Measurements from ENCODE around the gene ADORA2A. TPM values are rescaled to one million over a fixed set of nuclear protein-coding genes. Genes with fewer than 3 reads are reported as not detected.

Gene ADORA2A
- total and polyA plus RNA-seq, 9 donors = 8.1 to 15.5 (median 11.3) TPM

GRCh38 chr22:24402460-24403192 is 24.8 kb upstream of the ADORA2A start:
- Histone ChIP-seq H3K27me3 (ENCODE audit: control insufficient read depth, insufficient read depth, low read length) (no peaks in the 10 kb centered on the region), H3K27ac (ENCODE audit: low read length) (peak overlapping the region; percentile 86), H3K36me3 (ENCODE audit: control insufficient read depth, insufficient read depth, low read length) (peaks cover 51% of the 10 kb centered on the region), H3K4me1 (ENCODE audit: control insufficient read depth, insufficient read depth, low read length) (peaks cover 34% of the 10 kb centered on the region), H3K4me3 (ENCODE audit: low read length) (no peak overlapping the region), H3K9me3 (replicated peaks; ENCODE audit: control insufficient read depth, low read depth, low read length) (no peaks in the 10 kb centered on the region)
- peak; percentile 88 for DNase-seq
- whole genome bisulfite sequencing (ENCODE audit: insufficient coverage) = 25% methylated on average over 2 of the region's 3 CpGs

- Histone ChIP-seq H3K27me3 (ENCODE audit: control insufficient read depth, insufficient read depth, low read length) (no peaks in the 10 kb centered on the region), H3K4me3 (ENCODE audit: low read length) (no peak overlapping the region), H3K9me3 (replicated peaks; ENCODE audit: control insufficient read depth, low read depth, low read length) (no peaks in the 10 kb centered on the region), H3K4me1 (ENCODE audit: control insufficient read depth, insufficient read depth, low read length) (peaks cover 41% of the 10 kb centered on the region), H3K27ac (ENCODE audit: low read length) (peak overlapping the region; percentile 86), H3K36me3 (ENCODE audit: control insufficient read depth, insufficient read depth, low read length) (peaks cover 52% of the 10 kb centered on the region)
- no peak for DNase-seq
- WGBS (ENCODE audit: insufficient coverage) = no CpG with 5 or more reads among the region's 3 CpGs
These were observed 24.1 kb upstream of the ADORA2A start for GRCh38 chr22:24403346-24403745.

DNA sequence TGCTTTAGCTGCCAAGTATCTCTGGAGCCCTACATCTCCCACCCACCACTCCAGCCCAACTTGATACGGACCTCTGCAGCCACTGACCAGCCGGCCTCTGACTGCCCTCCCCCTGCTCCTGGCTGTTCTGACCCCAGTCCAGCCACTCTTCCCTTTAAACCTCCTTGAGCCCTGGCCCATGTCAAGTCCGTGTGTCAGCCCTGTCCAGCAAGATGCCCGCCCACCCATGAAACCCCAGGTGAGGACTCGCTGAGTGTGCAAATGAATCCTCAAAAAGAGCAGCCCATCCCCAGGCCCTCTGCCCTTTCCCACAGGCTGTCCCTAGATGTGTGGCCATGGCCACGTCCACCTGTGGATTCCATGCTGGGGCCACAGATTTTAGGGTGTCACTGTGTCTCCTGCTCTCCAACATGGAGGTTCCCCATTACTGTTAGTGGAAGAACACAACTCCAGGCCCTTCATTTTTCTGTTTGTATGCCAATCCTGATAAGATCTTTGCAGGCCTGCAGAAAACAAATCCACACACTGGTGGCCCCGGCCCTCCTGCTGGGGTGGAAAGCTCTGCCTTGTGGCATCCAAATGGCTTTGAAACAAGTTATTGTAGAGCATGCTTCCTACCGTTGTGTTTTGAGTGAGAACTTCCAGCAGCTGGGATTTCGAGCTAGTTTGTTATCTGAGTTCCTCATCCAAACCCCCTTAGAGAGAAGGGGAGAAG is 22.7 kb upstream of the ADORA2A start:
- Histone ChIP-seq H3K27me3 (ENCODE audit: control insufficient read depth, insufficient read depth, low read length) (no peaks in the 10 kb centered on the region), H3K4me1 (ENCODE audit: control insufficient read depth, insufficient read depth, low read length) (peaks cover 42% of the 10 kb centered on the region), H3K4me3 (ENCODE audit: low read length) (no peak overlapping the region), H3K36me3 (ENCODE audit: control insufficient read depth, insufficient read depth, low read length) (peaks cover 55% of the 10 kb centered on the region), H3K27ac (ENCODE audit: low read length) (no peak overlapping the region), H3K9me3 (replicated peaks; ENCODE audit: control insufficient read depth, low read depth, low read length) (no peaks in the 10 kb centered on the region)
- DNase-seq = no peak
- WGBS (ENCODE audit: insufficient coverage) = 75% methylated on average over 6 of the region's 9 CpGs

- no peak for DNase-seq
These were observed 21.6 kb upstream of the ADORA2A start for GRCh38 chr22:24405631-24406321.

GRCh38 chr22:24406322-24407277 is 20.8 kb upstream of the ADORA2A start:
- Histone ChIP-seq H3K27me3 (ENCODE audit: control insufficient read depth, insufficient read depth, low read length) (no peaks in the 10 kb centered on the region), H3K4me3 (ENCODE audit: low read length) (no peak overlapping the region), H3K4me1 (ENCODE audit: control insufficient read depth, insufficient read depth, low read length) (peaks cover 42% of the 10 kb centered on the region), H3K36me3 (ENCODE audit: control insufficient read depth, insufficient read depth, low read length) (peaks cover 53% of the 10 kb centered on the region), H3K27ac (ENCODE audit: low read length) (peak overlapping the region; percentile 83), H3K9me3 (replicated peaks; ENCODE audit: control insufficient read depth, low read depth, low read length) (no peaks in the 10 kb centered on the region)
- 33% methylated on average over 3 of the region's 19 CpGs for WGBS (ENCODE audit: insufficient coverage)
- no peak for DNase-seq

More at GRCh38 chr22:24405631-24406321, 21.6 kb upstream of the ADORA2A start:
- Histone ChIP-seq H3K27me3 (ENCODE audit: control insufficient read depth, insufficient read depth, low read length) (no peaks in the 10 kb centered on the region), H3K4me3 (ENCODE audit: low read length) (no peak overlapping the region), H3K4me1 (ENCODE audit: control insufficient read depth, insufficient read depth, low read length) (peaks cover 42% of the 10 kb centered on the region), H3K9me3 (replicated peaks; ENCODE audit: control insufficient read depth, low read depth, low read length) (no peaks in the 10 kb centered on the region), H3K27ac (ENCODE audit: low read length) (no peak overlapping the region), H3K36me3 (ENCODE audit: control insufficient read depth, insufficient read depth, low read length) (peaks cover 56% of the 10 kb centered on the region)
- WGBS (ENCODE audit: insufficient coverage) = 70% methylated on average over 2 of the region's 12 CpGs

DNA sequence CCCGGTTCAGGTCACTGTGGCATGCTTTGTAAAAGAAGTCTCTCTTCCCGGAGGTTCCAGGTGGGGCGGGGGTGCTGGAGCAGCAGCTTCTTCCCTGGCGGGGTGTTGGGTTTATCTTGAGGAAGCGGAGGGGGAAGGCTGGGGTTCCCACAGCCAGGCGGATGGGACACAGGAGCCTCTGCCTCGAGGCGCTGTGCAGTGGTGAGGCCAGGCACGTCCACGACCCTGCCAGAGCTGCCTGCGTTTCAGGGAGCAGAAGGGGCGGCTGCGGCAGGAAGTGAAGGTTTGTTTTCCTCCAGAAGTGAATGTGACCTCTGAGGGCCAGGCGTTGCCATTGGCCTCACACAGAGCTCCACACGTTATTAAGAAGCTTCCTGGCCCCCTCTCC is 20.1 kb upstream of the ADORA2A start:
- Histone ChIP-seq H3K9me3 (replicated peaks; ENCODE audit: control insufficient read depth, low read depth, low read length) (no peaks in the 10 kb centered on the region), H3K4me3 (ENCODE audit: low read length) (no peak overlapping the region), H3K36me3 (ENCODE audit: control insufficient read depth, insufficient read depth, low read length) (peaks cover 51% of the 10 kb centered on the region), H3K4me1 (ENCODE audit: control insufficient read depth, insufficient read depth, low read length) (peaks cover 37% of the 10 kb centered on the region), H3K27ac (ENCODE audit: low read length) (peak overlapping the region; percentile 83), H3K27me3 (ENCODE audit: control insufficient read depth, insufficient read depth, low read length) (no peaks in the 10 kb centered on the region)
- WGBS (ENCODE audit: insufficient coverage) = 24% methylated on average over 13 of the region's 15 CpGs
- no peak for DNase-seq

DNA sequence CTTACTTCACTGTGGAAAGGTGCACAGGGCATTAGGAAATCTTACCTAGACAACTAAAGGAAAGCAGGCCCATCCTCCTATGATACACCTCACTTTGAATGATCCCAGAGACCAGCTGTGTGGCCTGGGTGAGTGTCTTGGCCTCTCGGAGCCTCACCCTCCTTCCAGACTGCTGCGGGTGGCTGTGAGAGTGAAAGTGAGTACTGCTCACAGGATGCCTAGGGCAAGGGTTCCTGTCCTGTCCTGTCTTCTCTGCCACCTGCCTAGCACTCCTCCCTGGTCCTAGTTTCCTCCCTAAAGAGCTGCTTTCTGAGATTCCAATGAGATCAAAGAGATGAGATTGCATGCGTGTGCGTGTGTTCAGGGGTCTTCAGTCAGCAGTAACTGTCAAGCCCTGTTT is 19.5 kb upstream of the ADORA2A start:
- Histone ChIP-seq H3K27me3 (ENCODE audit: control insufficient read depth, insufficient read depth, low read length) (no peaks in the 10 kb centered on the region), H3K9me3 (replicated peaks; ENCODE audit: control insufficient read depth, low read depth, low read length) (no peaks in the 10 kb centered on the region), H3K36me3 (ENCODE audit: control insufficient read depth, insufficient read depth, low read length) (peaks cover 49% of the 10 kb centered on the region), H3K4me3 (ENCODE audit: low read length) (no peak overlapping the region), H3K4me1 (ENCODE audit: control insufficient read depth, insufficient read depth, low read length) (peaks cover 32% of the 10 kb centered on the region), H3K27ac (ENCODE audit: low read length) (peak overlapping the region; percentile 83)
- no CpG with 5 or more reads among the region's 4 CpGs for WGBS (ENCODE audit: insufficient coverage)
- DNase-seq = no peak

GRCh38 chr22:24408630-24409029 is 18.8 kb upstream of the ADORA2A start:
- H3K36me3 ChIP-seq (ENCODE audit: control insufficient read depth, insufficient read depth, low read length) = peaks cover 54% of the 10 kb centered on the region
- H3K27me3 ChIP-seq (ENCODE audit: control insufficient read depth, insufficient read depth, low read length) = no peaks in the 10 kb centered on the region
- no peaks in the 10 kb centered on the region for H3K9me3 ChIP-seq (replicated peaks; ENCODE audit: control insufficient read depth, low read depth, low read length)
- no peak overlapping the region for H3K4me3 ChIP-seq (ENCODE audit: low read length)
- no peak for DNase-seq
- 50% methylated on average over 7 of the region's 7 CpGs for WGBS (ENCODE audit: insufficient coverage)
- peak overlapping the region; percentile 83 for H3K27ac ChIP-seq (ENCODE audit: low read length)
- H3K4me1 ChIP-seq (ENCODE audit: control insufficient read depth, insufficient read depth, low read length) = peaks cover 27% of the 10 kb centered on the region

DNA sequence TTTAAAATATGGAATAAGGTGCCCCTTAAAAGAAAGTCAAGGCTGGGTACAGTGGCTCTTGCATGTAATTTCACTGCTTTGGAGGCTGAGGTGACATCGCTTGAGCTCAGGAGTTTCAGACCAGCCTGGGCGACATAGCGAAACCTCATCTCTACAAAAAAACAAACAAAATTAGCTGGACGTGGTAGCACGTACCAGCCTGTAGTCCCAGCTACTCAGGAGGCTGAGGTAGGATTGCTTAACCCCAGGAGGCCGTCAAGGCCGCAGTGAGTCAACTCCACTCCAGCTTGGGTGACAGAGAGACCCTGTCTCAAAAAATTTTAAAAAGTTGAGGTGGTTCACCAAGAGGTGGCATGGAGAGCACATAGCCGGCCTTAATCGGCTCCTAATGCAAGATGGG is 17.7 kb upstream of the ADORA2A start:
- peaks cover 18% of the 10 kb centered on the region for H3K4me1 ChIP-seq (ENCODE audit: control insufficient read depth, insufficient read depth, low read length)
- no peaks in the 10 kb centered on the region for H3K27me3 ChIP-seq (ENCODE audit: control insufficient read depth, insufficient read depth, low read length)
- no peak for DNase-seq
- no peaks in the 10 kb centered on the region for H3K9me3 ChIP-seq (replicated peaks; ENCODE audit: control insufficient read depth, low read depth, low read length)
- no peak overlapping the region for H3K27ac ChIP-seq (ENCODE audit: low read length)
- 77% methylated on average over 4 of the region's 9 CpGs for WGBS (ENCODE audit: insufficient coverage)
- peaks cover 55% of the 10 kb centered on the region for H3K36me3 ChIP-seq (ENCODE audit: control insufficient read depth, insufficient read depth, low read length)
- no peak overlapping the region for H3K4me3 ChIP-seq (ENCODE audit: low read length)

Measured in muscle of leg (tissue), 11 donors.